Islet precursor cell (in vitro differentiated cells): ENCODE measurements around the gene JAZF1.

Source experiments
- DNase-seq: peaks from one replicate; pipeline ENCODE4 v3.0.0-alpha.2; 2018

Gene JAZF1

DNA sequence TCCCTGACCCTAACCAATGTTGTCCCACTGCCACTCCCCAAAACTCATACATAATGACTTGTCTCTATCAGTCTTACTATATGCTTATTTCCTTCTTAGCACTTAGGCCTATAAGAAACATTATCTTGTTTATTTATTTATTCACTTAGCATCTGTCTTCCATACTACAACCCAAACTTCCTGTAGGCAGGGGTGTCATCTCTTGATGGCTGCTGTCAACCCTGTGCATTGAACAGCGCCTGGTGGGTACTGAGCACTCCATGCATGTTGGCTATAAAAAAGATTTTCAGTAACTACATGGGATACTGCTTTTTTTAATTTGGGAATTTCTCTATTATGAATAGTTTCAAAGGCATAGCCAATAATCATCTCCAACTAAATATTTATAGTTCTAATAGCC is 46.7 kb downstream of the JAZF1 start:
- DNase-seq: no peak

DNA sequence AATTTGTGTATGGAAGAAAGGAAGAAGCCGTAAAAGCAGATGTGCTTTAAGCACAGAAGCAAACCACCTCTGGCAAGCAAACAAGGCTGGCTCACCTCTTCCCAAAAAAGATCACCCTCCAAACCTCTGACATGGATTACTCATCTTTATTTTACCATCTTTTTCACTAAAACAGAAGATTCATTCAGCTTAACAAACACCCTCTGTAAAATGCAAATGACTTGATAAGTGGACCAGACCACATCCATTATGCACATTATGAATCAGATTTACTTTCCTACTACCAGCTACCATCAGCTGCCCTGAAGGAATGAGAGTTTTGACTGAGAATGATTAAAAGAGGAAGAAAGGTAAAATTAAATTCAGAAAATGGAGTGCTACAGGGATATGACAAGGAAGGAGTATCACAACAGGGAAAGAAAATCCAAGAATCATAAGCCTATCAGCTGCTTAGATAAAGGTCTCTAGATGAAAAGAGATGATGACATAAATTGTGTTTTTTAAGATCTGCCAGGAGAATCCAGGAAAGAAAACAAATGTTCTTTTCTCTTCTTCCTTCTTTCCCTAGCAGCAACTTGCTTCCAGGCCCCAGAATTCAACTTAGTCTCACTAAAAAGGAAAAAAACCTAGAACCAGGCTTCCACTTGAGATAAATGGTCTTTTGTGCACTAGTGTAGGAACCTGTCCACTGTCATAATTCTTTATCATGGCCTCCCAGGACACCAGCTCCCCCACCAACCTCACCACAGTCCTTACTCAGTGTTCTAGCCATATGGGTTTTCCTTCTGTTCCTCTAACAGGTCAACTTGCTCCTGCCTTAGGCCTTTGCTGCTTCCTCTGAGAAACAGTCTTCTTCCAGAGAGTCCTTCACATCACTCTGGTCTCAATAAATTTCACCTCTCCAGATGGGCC is 47.4 kb downstream of the JAZF1 start:
- no peak for DNase-seq

DNA sequence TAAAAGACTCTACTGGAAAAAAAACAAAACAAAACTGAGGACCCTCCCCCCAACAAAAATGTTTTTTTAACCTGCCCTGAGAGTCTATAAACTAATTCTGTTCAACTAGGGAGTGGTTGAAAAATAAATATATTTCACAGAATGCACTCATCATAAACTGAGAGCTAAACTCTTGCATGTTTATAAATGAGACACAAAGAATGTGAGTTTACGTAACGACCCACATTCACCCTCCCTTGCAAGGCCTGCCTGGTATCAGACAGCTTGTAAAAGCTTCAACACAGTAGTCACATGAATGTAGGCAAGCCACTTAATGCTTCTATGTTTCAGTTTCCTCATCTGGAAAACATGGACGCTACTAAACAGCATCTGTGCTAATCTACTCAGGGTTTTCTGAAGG is 50.3 kb downstream of the JAZF1 start:
- no peak for DNase-seq

DNA sequence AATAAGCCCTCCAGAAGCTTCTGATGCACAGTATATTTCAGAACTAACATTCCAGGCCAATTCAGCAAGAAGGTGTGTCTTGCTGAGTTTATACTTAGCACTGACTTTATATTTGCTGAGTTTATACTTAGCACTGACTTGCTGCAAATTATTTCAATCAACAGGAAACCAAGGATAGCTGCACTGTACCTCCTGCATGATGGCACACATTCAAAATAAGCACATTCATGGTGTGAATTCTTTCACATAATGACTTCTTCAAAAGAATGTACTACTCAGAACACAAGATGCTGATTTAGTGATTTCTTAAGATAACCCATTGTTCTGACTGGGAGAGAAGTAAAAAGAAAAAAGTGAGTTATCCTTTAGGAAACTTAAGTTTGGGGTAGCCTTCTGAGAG is 52.0 kb downstream of the JAZF1 start:
- no peak for DNase-seq

DNA sequence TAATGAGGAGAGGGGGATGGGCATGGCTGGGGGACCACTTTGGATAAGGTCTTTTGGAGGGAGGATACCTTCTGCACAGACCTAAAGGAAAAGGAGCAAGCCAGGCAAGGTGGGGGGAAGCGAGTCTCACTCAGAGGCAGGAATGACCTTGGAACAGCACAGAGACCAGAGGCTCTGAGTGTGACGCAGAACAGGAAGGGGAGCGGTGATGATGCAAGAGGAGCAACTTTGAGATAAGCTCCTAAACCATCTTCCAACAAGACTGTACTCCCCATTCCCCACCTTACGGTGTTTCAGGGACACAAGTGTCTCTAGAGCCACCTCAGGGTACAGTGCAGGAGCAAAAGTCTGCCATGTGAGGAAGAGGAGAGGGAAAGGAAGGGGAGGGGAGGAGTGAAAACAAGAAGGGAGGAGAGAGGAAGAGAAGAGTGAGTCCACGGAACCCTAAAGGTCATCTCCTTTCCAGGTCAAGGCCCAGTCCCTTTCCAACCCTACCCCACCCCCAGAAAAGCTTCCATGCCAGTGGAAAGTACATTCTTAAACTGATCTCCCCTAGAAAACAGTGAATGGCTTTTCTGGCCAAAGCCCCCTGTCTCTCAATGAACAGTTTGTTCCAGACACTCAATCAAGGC is 54.1 kb downstream of the JAZF1 start:
- DNase-seq: no peak

DNA sequence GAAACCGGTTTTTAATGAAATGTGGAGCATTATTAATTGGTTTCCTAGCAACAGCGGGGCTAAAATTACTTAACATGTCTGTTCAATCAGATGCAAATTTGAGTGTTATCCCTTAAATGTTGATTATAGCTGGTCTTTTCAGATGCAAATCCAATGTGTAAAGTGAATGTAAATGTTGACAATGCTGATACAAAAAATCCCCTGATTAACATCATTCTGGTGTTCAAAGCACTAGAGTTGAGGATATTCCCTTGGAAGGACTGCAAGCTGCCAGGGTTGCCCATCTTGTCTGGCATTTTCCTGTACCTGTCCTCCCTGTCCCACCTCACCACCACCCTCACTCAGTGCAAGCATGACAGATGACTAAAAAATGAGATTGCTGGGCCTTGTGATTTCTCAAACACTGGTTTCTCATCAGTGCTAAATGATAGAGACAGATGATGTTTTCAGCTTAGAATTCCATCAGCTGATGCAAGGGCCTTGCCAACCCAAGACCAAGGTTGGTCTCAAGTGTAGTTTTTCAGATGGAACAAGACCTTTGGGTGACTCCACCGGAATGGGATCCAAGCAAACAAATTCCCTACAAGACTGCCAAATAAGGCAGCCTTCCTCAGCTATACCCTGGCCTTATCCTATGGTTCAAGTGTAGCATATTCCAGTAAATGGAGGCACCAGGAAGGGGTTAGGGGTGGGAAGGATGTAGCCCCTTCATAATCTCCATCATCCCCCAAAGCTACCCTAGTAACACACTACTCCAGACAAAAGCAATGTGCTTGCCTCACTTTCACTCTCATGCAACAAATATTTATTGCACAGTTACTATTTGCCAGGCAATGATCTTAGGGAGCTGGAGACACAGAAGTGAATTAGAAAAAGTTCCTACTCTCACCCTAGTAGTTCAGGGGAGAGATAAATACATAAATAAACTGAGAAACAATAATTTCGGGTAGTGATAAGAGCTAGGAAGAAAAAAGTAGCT is 54.9 kb downstream of the JAZF1 start:
- DNase-seq: no peak

DNA sequence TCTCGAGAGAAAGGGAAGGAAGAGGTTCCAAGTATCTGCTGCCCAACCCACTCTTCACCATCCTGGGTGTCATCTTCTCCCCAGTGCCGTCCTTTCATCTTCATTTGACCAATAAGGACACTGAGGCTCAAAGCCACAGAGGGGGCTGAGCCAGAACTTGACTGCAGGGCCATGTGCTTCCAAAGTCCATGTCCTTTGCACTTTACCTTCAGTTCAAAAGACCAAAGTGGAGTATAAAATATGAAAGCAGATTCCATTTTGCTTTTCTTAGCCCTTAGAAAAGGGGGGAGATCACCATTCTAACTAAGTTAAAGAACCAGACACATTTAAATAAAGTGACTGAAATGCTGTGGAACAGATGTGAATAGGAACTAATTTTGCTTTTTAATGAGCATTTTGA is 56.2 kb downstream of the JAZF1 start:
- no peak for DNase-seq

DNA sequence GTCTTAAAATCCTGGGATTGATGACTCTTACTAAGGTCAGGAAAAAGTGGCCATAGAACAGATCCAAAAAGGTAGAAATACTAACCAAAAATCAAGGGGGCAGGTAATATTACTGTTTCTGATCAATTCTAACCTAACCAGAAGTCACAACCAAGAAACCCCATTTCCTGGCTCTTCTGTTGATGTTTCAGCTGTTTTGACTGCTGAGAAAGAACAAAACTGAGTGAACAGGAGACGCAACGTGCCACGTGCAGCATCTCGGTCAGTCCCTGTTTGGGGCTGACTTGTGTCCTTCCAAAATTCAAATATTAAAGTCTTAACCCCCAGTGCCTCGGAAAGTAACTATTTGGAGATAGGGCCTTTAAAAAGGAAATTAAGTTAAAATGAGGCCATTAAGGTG is 56.8 kb downstream of the JAZF1 start:
- no peak for DNase-seq

DNA sequence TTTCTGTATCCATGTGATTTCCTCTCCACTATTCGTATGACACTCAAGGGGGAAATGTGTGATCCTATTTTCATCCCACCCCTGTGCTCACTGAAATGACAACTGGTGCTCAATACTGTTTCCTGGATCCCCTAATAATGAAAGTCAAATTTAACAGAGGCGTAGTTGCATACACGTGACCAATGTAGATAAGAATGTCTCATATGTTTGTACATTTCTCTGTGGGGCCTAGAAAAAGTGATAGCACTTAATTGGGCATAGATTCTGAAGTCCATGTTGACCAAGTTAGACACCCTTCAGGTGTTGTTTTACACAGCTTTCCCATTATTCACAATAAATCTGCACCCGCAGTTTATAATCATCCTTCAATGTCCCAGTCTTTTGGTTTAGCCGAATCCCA is 59.1 kb downstream of the JAZF1 start:
- DNase-seq: no peak

DNA sequence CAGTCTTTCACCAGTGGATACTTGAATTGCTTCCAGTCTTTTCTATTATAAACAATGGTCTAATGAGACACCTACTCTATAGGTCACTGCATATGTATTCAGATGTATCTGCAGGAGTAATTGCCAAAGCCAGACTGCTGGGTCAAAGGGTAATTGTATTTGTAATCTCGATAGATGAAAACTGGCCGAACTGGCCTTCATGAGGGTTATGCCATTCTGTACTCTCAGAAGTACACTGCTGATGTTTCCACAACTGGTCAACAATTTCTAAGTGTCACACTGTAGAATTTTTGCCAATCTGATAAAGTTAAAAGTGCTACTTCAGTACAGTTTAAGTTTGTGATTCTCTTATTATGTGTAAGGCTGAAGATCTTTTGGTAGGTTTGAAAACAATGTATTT is 64.6 kb downstream of the JAZF1 start:
- no peak for DNase-seq

DNA sequence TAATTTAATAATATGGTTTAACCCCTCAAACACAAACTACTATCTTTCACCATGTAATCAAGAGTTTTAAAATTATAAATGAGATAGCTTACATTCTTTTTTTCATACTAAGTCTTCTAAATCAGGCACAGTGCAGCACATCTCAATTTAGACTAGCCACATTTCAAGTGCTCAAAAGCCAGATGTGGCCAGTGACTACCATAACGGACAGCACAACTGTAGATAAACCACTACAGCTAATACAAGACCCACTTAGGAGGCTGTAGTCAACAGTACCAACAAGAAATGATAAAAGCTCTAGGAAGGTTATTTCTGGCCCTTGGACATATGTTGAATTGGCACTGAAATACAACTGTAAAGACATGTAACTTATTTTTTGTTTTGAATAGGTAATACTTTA is 65.3 kb downstream of the JAZF1 start:
- DNase-seq: no peak

DNA sequence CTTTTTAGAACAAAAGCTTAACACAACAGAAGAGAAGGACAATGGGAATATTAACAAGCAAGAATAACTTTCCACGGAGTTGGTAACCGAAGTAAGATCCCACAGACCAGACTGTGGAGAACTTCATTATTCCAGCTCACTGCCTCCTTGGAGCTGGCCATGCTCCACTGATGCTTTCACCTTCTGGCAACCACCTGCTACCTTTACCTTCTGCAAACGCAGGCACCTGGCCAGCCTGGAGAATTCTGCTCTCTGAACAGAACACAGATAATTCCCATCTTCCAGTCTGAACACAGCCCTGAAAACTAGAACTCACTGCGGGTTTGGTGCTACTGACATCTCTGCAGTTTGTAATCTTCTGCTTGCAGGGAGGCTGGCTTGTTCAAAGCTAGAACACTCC is 66.5 kb downstream of the JAZF1 start:
- DNase-seq: no peak

DNA sequence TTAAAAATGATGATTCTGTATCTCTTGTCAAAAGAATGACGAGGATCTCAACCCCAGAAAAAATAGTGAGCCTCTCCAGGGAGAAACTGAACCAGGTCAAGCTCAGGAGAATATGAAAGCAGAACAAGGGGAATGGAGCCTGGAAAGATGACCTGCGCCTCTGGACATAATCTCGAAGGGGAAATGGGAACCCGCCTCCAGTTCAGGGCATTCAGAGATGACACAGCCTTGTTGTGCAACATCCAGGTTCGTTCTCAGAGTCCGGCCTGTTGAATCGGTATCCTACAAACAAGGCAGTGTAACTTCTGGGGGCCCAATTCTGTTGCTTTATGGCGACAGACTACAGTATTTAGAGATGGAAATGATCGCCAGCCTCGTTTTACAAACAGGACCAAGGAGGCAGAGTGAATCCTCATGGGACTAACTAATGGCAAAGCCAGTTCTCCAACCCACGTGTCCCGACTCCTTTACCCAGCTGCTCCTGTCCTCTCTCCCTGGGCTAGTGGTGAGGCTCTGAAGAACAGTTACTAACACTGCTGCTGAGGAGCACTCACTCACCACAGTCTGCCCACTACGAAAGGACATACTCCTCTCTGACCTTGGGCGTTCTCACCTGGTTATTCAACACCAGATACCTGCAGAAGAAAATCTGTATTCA is 67.6 kb downstream of the JAZF1 start:
- no peak for DNase-seq

DNA sequence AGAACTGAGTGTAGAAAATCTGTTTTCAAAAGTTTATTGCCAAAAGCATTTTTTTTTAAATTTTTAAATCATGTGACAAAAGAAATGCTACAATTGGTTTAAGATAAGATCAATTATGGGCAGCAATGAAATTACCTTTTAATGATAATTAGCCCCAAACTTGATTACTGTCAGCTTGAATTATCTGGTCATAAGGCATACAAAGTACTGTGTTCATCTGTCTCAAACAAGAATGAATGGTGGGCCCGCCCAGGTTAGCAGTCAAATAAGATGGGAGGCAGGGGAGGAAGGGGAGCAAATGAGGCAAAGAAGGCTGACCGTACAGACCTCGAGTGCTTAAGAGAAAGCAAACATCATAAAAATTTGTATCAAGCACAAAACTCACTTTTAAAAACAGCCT is 68.1 kb downstream of the JAZF1 start:
- no peak for DNase-seq

DNA sequence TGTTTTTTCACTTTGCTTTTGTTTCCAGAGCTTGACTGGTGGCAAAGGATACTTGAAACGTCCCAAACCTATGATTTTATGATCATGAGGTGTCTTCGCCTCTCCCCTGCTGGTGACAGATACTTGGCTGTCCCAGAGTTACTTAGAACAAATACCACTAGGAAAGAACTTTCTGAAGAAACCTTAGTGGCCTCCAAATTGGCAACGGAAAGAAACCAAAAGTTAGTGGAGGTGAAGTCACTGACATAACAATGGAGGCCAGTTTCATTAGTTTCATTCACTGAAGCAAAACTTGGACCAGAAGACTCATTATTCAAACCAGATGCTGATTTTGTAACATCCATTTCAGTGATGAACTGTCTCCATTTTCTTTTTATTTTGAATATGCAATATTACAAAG is 68.6 kb downstream of the JAZF1 start:
- no peak for DNase-seq

DNA sequence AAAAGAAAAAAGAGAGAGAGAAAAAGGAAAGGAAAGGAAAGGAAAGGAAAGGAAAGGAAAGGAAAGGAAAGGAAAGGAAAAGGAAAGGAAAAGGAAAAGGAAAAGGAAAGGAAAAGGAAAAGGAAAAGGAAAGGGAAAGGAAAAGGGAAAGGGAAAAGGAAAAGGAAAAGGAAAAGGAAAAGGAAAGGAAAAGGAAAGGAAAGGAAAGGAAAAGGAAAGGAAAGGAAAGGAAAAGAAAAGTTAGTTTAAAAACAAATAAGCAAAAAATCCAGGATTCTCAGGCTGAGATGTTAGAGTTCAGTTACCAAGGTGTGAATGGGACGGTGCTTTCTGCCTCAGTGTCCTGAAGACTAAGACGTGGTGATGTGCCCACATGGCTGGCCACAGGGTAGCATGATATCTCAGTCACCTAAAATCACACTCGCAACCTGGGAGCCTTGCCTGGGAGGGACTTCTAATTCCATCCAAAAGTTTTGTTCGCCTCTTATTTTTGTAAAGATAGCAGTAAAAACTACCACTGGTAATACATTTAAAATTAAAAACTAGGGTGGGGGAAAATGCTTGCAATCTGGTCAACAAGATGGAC is 70.1 kb downstream of the JAZF1 start:
- no peak for DNase-seq

DNA sequence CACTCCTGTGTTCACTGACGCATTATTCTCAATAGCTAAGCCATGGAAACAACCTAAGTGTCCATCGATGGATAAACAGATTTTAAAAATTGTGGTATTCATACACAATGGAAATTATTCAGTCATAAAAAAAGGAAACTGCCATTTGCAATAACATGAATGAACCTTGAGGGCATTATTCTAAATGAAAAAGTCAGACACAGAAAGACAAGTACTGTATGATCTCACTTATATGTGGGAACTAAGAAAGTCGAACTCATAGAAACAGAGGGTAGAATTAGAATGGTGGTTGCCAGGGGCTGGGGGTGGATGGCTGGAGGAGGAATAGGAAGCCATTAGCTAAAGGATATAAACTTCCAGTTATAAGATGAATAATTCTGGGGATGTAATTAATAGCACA is 71.8 kb downstream of the JAZF1 start:
- no peak for DNase-seq

DNA sequence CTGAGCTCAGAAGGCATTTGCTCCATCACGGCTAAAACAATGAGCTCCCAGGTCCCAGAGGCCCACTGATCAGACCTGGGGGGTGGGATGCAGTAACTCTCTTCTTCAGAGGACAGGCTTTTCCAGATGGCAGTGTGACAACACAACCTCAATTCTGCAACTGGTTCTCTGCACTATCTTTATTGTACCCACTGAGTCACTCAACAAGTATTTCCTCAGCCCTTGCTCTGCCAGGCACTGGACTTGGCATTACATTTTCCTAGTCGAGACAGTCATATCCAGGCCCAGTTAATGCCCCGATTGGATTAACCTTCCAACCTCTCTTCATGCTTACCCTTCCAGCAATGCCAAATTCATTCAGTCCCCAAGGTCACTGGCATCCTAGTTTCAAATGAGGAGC is 72.6 kb downstream of the JAZF1 start:
- no peak for DNase-seq

DNA sequence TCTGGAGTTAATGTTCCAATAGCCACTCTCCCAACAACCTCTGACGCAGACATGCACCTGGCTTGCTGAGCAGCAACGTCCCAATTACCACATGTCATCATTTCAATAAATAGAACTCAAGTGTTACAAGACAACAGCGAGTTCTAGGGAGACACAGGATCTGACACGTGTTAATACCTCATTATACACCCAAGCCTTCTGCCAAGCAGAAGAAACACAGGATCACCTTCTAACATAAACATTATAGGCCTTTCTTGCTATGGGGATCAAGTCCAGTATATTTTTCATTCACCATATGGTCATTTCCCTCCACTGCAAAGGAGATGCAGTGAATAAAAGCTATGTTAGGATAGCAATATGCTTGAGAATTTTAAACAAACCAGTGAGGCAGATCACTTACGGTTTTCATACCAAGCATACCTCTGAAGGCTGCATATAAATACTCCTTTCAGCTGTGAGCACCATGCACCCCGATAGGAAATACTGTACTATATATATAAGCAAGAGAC is 74.2 kb downstream of the JAZF1 start:
- DNase-seq: no peak

DNA sequence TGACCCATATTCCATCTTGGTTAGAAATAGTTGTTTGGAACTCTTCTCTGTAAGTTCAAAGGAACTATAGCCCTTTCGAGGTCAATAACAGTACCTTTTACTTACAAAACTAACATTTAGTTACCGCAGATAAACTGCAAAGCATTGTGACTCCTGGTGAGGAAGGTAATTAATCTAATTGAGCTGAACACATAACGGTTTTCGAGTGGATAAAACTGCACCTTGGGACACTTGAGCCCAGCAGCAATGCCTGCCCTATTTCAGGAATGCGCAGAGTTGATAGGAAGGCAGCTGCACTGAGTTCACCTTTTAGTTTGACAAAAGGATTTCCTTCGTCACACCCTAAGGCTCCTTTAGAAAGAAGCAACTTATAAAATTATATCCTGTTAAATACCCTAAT is 75.4 kb downstream of the JAZF1 start:
- DNase-seq: no peak

DNA sequence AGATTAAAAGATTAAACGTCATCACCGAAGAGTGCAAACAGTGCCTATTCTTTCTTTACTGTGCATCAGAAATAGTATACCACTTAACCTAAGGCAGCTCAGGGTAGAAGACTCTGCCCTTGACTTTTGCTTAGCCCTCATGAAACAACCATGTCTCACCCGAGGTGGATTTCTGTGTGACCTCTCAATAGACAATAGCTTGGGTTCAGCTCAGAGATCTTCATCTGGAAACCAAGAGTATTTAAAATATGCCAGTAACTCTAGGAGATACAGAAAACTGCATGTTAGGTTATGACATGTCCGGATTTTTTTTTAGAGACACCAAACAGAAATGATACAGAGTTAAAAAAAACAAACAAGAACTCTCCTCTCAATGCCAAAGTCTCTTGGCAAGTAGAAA is 75.8 kb downstream of the JAZF1 start:
- no peak for DNase-seq

DNA sequence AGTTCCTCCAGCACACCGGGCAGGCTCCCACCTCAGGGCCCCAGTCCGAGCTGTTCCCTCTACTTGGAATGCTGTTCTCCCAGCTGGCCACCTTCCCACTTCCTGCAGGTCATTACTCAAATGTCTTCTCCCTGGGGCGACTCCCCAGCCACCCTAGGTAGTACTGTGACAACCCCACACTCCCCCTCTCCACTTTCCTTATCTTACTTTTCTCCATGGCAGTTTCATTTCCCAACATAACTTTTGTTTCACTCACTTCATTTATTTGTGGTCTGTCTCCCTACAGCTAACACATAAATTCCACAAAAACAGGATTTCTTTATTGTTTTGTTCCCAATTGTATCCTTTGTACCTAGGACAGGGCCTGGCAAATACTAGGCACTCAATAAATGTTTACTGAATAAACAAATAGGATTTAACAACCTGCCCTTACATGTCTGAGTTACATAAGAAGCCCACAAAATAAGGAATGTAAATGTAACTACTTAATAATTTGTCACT is 76.5 kb downstream of the JAZF1 start:
- peak; percentile 72 for DNase-seq
